GM12892 (cell line): ENCODE data around the gene KAT2B.

Experiments
- DNase-seq: peaks from one replicate; pipeline ENCODE4 v3.0.0; 2011; ENCODE audit not compliant: insufficient read length
- FAIRE-seq: peaks from 2 replicates; lab custom pipeline; 2011; peaks lifted over from hg19 to GRCh38; lab: Jason Lieb, UNC
- POLR2A ChIP-seq: IDR thresholded peaks from 2 replicates; pipeline ENCODE4 v1.6.1; 2011; ENCODE audit warnings: low read depth, low read length, control low read depth
- POLR2AphosphoS5 ChIP-seq: IDR thresholded peaks from 2 replicates; pipeline ENCODE4 v1.6.1; 2011; ENCODE audit warnings: low read depth, low read length, control low read depth
- TAF1 ChIP-seq: IDR thresholded peaks from 2 replicates; pipeline ENCODE4 v1.6.1; 2011; ENCODE audit warnings: low read depth, mild to moderate bottlenecking, control low read depth, low read length, borderline replicate concordance

Gene KAT2B

GRCh38 chr3:20069178-20069532 is 28.9 kb downstream of the KAT2B start:
- DNase-seq: no peak
- TF ChIP-seq POLR2A: no peak
- no peak for TF ChIP-seq POLR2AphosphoS5
- TF ChIP-seq TAF1: no peak
- FAIRE-seq: no peak

GRCh38 chr3:20071175-20071574 is 30.9 kb downstream of the KAT2B start:
- no peak for FAIRE-seq
- no peak for TF ChIP-seq TAF1
- no peak for TF ChIP-seq POLR2A
- TF ChIP-seq POLR2AphosphoS5: no peak
- DNase-seq: no peak

DNA sequence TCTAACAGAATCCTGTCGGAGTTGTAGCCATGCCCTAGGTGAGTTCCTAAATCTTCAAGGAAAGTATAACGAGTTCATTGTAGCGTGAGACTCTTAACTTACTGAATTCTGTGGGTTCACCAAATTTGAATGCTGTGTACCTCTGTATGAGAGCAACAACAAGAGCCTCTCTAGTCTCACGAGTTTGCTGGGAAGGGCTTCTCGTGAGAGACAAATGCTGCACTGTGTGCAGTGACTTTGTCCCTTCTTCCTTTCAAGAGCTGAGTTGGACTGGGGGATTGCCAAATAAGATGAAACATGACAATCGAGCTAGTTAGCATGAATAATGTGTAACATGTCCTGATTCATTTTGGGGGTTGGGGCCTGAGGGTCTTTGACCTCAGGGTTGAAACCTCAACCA is 32.2 kb downstream of the KAT2B start:
- TF ChIP-seq TAF1: no peak
- no peak for TF ChIP-seq POLR2AphosphoS5
- no peak for TF ChIP-seq POLR2A
- DNase-seq (no peak), FAIRE-seq (no peak)

GRCh38 chr3:20073068-20073467 is 32.8 kb downstream of the KAT2B start:
- DNase-seq: no peak
- no peak for TF ChIP-seq POLR2AphosphoS5
- FAIRE-seq: no peak

GRCh38 chr3:20073683-20074082 is 33.4 kb downstream of the KAT2B start:
- FAIRE-seq (no peak), DNase-seq (no peak)
- no peak for TF ChIP-seq TAF1

DNA sequence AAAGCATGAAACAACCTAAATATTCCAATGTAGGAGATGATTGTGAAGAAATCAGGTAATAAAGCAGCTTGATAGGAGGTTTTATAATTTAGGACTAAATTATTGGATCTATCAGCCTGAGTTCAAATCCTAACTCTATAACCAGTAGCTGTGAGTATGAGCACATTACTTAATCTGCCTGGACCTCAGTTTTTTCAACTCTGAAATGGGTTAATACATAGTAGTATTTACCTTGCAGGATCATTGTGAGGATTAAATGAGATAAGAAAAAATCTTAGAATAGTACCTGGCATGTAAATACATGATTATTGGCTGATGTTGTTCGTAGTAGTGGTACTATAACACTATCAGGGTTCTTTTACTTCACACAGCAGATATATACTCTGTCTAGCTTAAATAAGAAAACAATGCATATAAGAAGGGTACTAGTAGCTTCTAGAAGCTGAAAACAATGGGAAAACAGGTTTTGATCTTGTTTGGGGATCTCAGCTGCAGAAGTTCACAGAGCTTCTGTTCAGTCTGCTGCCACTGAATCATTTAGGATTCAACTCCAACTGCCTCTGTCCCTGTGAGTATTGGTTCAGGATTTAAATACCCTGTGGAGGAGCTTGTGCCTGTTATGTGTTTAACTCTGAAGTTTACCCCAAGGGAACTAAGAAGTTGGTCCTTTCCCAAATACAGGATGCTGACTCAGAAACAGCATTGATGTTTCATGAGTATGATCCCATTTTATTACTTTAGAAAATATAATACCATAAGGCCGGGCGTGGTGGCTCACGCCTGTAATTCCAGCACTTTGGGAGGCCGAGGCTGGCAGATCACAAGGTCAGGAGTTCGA is 34.2 kb downstream of the KAT2B start:
- DNase-seq: no peak
- no peak for FAIRE-seq
- TF ChIP-seq TAF1: no peak
- no peak for TF ChIP-seq POLR2AphosphoS5
- TF ChIP-seq POLR2A: no peak

DNA sequence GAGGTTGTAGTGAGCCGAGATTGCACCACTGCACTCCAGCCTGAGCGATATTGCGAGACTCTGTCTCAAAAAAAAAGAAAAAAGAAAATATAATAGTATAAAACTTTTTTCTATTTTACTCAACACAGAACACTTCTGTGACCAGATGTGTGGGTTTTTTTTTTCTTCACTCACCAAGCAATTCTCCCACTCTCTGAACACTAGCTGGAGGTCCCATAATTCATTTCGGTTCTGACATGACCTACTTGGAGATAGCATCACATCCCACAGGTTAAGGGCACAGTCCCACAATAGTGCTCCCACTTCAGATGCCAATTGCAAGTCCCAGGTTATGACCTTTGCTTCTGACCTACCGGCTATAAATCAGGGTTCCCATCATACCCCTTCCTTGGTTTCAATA is 35.0 kb downstream of the KAT2B start:
- TF ChIP-seq TAF1 (no peak), POLR2A (no peak), POLR2AphosphoS5 (no peak)
- no peak for FAIRE-seq
- no peak for DNase-seq

GRCh38 chr3:20076296-20076997 is 36.2 kb downstream of the KAT2B start:
- TF ChIP-seq POLR2A (no peak), TAF1 (no peak), POLR2AphosphoS5 (no peak)
- FAIRE-seq (no peak), DNase-seq (no peak)

DNA sequence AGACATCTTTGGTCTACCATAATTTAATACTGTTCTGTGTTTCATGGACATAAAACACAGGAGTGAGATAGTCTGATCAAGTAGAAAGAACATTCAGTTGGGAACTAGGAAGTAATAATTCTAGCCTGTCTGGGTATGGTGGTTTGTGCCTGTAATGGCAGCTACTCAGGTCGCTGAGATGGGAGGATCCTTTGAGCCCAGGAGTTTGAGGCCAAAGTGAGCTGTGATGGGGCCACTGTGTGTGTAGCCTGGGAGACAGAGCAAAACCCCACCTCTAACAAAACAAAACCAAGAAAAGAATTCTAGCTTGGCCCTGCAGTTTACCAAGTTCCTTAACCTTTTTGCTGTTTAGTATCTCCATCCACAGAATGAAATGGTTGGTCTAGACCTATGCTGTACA is 36.8 kb downstream of the KAT2B start:
- DNase-seq: no peak
- TF ChIP-seq POLR2AphosphoS5 (no peak), TAF1 (no peak), POLR2A (no peak)
- FAIRE-seq: no peak

GRCh38 chr3:20078194-20078714 is 38.0 kb downstream of the KAT2B start:
- no peak for FAIRE-seq
- TF ChIP-seq POLR2AphosphoS5: no peak
- DNase-seq: no peak

- no peak for TF ChIP-seq TAF1
- TF ChIP-seq POLR2AphosphoS5: no peak
- TF ChIP-seq POLR2A: no peak
- FAIRE-seq (no peak), DNase-seq (no peak)
Measured at GRCh38 chr3:20079621-20080020, 39.4 kb downstream of the KAT2B start.

DNA sequence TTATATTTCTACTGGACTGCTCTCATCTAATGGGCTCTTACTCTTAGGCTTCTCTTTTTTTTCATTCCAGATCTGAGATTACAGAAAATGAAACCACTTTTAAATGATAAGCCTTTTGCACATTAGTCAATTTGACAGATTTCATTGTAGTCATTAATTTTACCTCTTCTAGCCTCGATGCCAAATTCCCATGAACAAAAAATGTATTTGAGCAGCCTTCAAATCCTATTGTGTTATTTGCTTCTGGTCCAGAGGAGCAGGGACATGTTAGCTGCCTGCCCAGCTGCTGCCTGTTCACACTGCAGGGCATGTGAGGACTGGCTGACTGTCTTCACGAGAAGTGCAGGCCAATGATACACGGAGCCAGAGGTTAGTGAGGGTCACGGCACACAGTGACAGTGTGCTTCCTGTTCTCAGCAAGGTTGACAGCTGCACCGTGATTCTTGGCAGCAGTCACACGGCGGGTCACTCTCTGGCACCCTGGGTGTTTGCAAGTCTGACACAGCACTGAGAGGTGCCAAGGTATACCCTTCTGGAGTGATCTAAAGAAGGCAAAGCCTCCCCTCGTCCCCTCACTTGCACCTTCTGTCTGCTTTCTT is 40.8 kb downstream of the KAT2B start:
- no peak for TF ChIP-seq POLR2A
- TF ChIP-seq POLR2AphosphoS5: no peak
- TF ChIP-seq TAF1: no peak
- FAIRE-seq (peak; percentile 86), DNase-seq (no peak)
